Head of caudate nucleus (tissue), 42 donors: ENCODE results near the gene POLR2J3.
"Not testable (repeated sequence)": the region's sequence is repeated elsewhere in the genome, so short reads cannot be mapped to it uniquely, and the experiment has no call there.

ENCODE experiments used
- DNase-seq, 42 donors: peaks; one replicate each; pipeline versions ENCODE4 v3.0.0 to v3.0.0-alpha.2; 2020 to 2021; ENCODE audit warnings: mixed read lengths in 7 of 42
- intact Hi-C: fragments of 100-400 bp; cut with DNase I; formaldehyde crosslinking; loops from one replicate; pipeline ENCODE4 v1.15.0; 2022

POLR2J3 gene

DNA sequence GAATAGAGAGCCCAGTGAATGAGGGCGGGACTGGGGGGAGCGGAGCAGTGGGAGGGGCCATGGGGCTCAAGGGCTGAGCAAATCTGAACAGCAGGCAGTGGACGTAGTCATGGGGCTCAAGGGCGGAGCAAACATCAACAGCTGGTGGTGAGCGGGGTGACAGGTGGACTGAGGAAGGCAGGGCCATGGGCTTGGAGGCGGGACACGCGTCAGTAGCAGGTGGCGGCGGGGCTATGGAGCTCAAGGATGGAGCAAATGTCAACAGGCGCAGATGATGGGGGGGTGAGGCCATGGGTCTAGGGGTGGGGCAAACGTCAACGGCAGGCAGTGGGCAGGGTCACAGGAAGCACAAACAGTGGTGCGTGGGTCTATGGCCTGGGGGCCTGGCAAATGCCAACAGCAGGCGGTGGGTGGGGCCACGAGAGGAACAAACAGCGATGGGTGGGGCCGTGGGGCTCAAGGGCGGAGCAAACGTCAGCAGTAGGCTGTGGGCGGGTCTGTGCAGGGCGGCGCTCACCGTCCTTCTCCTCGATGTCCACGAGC lies 20.2 kb upstream of the POLR2J3 start:
- peak in 18 of 42 donors; percentile 8 to 53 (median 24) for DNase-seq
- intact Hi-C loops: not testable (repeated sequence)

DNA sequence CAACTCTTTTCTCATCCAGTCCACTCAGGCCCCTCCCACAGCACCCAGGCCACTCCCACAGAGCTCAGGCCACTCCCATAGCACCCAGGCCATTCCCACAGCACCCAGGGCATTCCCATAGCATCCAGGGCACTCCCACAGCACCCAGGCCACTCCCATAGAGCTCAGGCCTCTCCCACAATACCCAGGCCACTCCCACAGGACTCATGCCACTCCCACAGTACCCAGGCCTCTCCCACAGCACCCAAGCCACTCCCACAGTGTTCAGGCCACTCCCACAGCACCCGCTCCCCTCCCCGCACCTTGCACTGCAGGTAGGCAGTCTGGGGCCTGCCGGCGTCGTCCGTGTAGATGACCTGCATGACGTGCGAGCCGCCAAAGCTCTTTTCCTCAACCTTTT lies 17.5 kb upstream of the POLR2J3 start:
- intact Hi-C loops: not testable (repeated sequence)

DNA sequence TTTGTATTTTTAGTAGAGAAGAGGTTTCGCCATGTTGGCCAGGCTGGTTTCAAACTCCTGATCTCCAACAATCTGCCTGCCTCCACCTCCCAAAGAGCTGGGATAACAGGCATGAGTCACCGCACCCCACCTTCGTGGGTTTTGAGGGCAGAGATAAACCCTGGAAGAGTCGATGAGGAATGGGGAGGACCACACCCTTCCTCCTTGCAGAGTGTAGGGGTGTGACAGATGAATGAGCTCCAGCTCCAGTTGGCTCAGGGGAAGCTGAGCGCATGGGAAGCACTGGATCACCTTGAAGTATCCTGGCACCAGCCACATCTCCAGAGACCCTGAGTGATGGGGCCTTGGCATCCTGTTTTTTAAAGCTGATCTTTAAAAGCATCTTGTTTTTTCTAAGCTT lies 11.1 kb upstream of the POLR2J3 start:
- intact Hi-C loops, DNase-seq: not testable (repeated sequence)

More for the DNA sequence above, 17.5 kb upstream of the POLR2J3 start:
- DNase-seq: not testable (repeated sequence)

DNA sequence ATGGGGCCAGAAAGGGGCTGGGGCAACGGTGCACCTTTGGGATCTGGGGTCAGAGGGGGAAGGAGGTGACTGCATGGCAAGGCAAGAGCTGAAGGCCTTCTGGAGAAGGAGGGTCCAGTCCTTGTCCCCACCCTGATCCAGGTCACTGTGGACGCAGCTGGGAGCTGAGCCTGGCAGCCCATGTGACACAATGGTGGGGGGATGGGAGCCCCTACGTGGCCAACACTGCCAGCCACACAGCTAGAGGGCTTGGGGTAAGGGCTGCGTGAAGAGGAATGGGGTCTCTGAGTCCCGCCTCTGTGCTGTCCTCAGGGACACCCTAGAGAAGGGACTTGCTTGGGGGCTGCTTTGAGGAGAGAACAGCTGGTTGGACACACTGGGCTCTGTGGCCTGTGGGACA lies 9.3 kb upstream of the POLR2J3 start:
- intact Hi-C loops: not testable (repeated sequence)

DNA sequence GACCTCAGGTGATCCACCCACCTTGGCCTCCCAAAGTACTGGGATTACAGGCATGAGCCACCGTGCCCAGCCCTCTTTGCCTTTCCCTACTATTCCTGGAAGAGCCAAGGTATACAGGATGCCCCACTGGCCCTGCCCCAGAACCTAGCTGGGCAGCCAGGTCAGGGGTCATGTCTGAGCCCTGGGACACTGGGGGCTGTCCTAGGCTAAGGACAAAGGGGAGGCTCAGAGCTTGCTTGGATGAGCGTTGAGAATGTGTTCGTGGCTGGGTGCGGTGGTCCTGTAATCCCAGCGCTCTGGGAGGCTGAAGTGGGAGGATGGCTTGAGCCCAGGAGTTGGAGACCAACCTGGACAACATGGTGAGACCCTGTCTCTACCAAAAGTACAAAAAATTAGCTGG lies 6.1 kb upstream of the POLR2J3 start:
- DNase-seq: peak in 1 of 42 donors; percentile 1

More for the DNA sequence above, 9.3 kb upstream of the POLR2J3 start:
- not testable (repeated sequence) for DNase-seq

DNA sequence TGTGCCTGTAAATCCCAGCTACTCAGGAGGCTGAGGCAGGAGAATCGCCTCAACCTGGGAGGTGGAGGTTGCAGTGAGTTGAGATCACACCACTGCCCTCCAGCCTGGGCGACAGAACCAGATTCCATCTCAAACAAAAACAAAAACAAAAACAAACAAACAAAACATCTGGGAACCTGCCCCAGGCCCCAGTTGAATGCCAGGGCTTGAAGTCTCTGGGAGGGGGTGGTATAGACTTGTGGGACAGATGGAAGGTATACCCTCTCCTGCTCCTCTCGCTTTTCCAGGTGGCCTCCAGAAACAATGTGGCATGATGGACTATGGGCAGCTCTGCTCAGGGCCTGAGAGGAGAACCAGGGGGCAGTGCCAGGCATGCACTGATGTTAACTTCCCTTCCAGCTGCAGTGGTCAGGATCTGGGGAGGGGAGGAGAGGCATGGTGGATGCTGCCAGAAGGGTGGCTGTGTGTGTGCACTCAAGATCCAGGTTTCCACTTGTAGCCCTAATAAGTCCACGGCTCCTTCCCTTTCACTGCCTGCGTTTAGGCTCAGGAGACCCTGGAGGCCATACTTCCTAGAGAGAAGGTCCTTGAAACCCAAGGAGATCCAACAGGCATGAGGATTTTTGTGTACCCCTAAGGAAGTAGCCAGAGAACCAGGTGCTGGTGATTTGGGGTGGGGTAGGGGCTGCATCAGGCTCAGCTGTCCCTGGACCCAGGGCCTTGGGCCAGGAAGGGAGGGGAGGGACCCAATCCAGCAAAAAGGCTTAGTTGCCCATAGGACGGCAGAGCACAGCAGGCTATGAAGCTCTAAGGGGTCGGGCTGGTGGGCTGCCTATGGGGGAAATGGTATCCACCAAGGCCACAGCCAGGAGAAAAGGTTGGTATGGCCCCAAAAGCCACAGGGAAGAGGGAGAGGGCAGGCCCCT lies 5.2 kb upstream of the POLR2J3 start:
- DNase-seq: peak in 1 of 42 donors; percentile 24

More for the DNA sequence above, 6.1 kb upstream of the POLR2J3 start:
- intact Hi-C loops: not testable (repeated sequence)

DNA sequence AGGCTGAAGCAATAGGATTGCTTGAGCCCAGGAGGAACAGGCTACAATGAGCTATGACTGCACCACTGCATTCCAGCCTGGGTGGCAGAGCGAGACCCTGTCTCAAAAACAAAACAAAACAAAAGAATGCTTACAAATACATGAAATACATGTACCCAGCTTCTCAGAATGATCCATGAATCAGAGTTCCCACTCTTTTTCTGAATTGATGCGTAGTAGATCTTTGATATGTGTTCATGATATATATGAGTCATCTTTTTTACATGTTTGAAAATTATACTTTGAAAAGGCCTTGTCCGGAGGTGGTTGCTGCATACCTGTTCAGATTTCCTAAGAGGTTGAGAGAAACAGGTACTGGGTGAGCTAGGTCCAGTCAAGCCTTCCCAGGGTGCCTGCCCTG lies 4.0 kb upstream of the POLR2J3 start:
- intact Hi-C loops, DNase-seq: not testable (repeated sequence)

More for the DNA sequence above, 5.2 kb upstream of the POLR2J3 start:
- intact Hi-C loops: not testable (repeated sequence)

DNA sequence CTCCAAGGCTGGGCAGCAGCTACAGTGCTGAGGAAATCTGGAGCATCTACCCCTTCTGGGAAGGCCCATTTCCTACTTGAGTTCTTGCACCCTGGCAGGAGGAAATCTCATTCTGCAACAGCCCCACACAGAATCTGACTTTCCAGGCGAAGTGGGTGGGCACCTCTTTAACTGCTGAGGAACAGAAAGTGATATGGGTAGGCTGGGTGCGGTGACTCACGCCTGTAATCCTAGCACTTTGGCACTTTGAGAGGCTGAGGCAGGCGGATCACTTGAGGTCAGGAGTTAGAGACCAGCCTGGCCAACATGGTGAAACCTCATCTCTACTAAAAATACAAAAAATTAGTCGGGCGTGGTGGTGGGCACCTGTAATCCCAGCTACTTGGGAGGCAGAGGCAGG lies 2.2 kb upstream of the POLR2J3 start:
- intact Hi-C loops, DNase-seq: not testable (repeated sequence)

DNA sequence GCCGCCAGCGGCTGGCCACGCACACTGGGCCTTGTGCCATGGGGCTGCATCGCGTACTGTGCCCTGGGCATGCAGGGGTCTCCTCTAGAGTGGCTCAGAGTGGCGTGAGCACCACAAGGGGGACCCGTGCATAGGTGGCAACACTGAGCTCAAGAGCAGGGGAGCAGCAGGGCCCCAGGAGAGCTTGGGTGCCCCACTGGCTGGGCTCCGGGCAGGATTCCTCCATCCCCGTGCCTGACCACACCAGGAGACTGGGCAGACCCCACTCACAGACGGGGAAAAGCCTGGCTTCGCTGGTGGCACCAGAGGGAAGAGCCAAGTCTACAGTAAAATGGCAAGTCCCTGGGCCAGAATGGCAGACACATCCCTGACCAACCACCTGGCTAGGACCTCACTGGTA lies 3.8 kb downstream of the POLR2J3 start:
- DNase-seq: peak in 12 of 42 donors; percentile 0 to 41 (median 14)
- intact Hi-C loops: not testable (repeated sequence)

DNA sequence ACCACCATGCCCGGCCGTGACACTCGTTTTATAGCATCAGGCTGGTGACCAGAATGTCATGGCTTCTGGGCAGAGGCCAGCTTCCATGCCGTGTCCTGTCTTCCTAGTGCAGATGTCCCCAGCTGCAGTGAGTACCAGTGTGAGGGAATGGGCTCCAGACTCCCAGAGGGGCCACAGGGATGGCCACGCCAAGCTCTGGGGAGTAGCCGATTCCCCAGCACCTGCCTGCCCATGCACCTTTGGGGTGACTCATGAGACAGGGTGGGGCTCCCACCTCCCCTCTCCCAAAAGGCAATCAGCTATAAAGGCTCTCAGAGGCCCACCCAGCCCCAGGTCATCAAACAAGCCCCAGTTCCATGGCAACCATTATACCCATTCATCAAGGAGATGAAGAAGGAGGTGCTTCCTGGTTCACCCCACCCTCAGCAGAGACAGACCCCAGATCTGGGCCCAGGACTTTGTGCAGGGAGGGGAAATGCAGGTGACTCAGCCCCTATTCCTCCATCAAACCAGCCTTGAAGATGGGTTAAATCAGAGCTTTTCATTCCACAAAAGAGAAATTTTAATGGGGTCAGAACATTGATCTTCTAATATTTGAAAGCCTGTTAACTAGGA lies 21.5 kb downstream of the POLR2J3 start, which contains the start of gene SPDYE2:
Gene SPDYE2, plus strand, starts transcription at position 419 of the 615 bp plus-strand sequence. CDS start 2,030 bp downstream, outside the sequence.
- DNase-seq, intact Hi-C loops: not testable (repeated sequence)

DNA sequence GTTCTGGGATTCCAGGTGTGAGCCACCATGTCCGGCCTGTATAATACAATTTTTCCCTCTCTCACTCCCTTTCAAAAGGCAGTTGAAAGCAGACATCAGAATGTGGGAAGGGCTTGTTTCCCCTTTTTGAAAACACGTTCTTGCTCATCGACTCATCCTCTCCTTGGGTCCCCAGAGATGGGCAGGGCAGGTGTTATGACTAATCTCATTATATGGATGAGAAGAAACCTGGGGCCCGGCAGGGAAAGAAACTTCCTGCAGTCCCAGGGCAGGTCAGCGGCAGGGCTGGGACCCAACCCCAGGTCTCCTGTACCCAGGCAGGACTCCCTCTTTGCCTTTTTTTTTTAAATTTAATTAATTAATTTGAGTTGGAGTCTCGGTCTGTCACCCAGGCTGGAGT lies 26.0 kb downstream of the POLR2J3 start:
- intact Hi-C loops: not testable (repeated sequence)

DNA sequence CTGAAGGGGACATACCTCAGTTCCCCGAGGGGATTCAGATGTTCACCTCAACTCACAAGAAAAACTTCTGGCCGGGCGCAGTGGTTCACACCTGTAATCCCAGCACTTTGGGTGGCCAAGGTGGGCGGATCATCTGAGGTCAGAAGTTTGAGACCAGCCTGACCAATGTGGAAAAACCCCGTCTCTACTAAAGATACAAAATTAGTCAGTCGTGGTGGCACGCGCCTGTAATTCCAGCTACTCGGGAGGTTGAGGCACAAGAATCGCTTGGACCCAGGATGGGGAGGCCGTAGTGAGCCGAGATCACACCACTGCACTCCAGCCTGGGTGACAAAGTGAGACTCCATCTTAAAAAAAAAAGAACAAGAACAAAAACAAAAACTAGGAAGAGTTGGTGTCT lies 27.1 kb downstream of the POLR2J3 start:
- intact Hi-C loops: not testable (repeated sequence)
- DNase-seq: peak in 1 of 42 donors; percentile 1

More for the DNA sequence above, 26.0 kb downstream of the POLR2J3 start:
- peak in 1 of 42 donors; percentile 1 for DNase-seq

DNA sequence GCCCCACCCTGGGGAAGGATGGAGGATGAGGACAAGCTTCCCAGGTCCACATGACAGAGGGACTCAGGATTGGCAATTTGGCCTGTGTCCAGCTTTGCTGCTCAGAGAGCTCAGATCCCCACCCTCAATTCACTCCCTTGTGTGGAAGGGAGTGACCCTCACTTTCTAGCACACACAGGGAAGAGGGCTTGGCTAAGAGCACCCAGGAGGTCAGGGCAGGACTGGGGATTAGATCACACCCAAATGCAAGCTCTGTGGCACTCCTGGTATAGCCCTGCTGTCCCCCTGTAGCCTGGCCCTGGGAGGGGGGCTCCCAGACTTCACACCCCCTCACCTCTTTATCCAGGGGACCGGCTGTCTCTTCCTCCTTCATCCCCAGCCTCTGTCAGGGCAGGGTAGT lies 28.0 kb downstream of the POLR2J3 start:
- DNase-seq, intact Hi-C loops: not testable (repeated sequence)

DNA sequence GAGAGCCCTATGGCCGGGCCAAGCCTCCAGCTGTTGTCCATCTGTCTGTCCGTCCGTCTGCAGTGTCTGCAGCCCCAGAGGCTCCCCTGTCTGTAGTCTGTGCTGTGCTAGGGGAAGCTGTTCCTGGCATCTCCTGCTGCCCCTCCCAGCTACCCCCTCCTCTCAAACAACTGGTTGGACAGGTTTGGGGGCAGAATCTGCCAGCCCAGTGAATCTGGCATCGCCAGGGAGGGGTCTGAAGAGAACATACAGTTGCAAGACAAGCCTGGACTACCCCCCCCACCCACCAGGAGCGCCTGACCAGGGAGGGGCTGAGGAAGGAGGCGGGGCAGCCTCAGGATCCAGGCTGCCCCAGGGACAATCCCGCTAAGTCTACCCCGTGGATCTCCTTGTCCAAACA lies 28.8 kb downstream of the POLR2J3 start, which contains the start of gene UPK3BL2:
Gene UPK3BL2, minus strand, starts transcription at position 101 of the 400 bp plus-strand sequence. Its CDS starts 60 bp downstream, at position 41.
- intact Hi-C loops, DNase-seq: not testable (repeated sequence)

DNA sequence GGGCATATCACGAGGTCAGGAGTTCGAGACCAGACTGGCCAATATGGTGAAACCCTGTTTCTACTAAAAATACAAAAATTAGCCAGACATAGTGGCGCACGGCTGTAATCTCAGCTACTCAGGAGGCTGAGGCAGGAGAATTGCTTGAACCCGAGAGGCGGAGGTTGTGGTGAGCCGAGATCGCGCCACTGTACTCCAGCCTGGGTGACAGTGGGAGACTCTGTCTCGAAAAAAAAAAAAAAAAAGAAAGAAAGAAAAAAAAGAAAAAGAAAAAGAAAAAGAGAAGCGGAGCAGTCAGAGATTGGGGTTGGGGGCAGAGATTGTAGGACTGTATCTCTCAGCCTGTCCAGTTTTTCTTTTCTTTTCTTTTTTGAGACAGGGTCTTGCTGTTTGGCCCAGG lies 29.6 kb downstream of the POLR2J3 start:
- peak in 12 of 42 donors; percentile 2 to 35 (median 14) for DNase-seq

DNA sequence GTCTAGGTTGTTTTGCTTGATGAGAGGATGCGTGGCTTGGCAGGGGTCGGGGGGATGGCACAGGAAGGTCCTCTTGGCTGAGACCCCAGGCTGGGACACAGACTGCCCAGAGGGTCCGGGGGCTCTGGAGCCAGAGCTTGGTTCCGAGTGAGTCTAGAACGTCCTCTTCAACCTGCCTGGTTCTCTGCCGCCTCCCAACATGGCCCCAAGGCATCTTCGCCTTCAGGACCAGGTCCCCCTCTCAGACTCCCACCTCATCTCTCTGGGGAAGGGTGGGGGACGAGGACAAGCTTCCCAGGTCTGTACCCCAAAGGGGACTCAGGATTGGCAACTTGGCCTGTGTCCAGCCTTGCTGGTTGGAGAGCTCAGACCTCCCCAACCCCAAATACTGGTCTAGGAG lies 30.3 kb downstream of the POLR2J3 start:
- intact Hi-C loops, DNase-seq: not testable (repeated sequence)

More for the DNA sequence above, 29.6 kb downstream of the POLR2J3 start:
- intact Hi-C loops: not testable (repeated sequence)

DNA sequence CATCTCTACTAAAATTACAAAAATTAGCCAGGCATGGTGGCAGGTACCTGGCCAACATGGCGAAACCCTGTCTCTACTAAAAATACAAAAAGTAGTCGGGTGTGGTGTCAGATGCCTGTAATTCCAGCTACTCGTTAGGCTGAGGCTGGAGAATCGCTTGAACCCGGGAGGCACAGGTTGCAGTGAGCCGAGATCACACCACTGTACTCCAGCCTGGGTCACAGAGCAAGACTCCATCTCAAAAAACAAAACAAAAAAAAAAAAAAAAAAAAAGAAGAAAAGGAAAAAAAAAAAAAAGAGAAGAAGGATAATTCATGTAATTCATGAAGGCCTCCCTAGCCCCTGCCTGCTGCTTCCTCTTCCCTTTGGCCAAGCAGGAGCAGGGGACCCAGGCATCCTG lies 31.8 kb downstream of the POLR2J3 start:
- intact Hi-C loops: not testable (repeated sequence)
- DNase-seq: peak in 3 of 42 donors; percentile 5 to 20 (median 12)

DNA sequence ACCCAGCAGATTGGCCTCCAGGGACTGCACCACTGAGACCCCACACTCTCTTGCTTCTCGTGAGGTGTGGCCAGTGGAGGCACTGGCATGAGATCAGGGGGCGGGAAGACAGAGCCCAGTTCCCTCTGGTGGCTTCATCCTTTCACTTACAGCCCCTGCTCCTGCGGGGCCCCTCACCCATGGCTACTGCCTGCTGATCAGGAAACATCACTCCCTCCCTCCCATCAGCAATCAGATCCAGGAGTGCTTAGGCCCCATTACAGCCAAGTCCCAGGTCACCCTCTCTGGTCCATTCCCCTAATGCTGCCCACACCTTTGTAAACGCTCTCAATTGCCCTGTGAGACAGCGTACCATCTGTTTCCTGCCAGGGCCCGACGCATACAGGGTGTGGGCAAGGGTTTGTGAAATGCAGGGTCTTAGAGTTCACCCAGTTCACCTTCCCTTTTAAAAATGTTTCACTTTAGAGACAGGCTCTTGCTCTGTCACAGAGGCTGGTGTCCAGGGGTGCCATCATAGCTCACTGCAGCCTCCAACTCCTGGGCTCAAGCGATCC lies 37.2 kb downstream of the POLR2J3 start:
- not testable (repeated sequence) for DNase-seq

DNA sequence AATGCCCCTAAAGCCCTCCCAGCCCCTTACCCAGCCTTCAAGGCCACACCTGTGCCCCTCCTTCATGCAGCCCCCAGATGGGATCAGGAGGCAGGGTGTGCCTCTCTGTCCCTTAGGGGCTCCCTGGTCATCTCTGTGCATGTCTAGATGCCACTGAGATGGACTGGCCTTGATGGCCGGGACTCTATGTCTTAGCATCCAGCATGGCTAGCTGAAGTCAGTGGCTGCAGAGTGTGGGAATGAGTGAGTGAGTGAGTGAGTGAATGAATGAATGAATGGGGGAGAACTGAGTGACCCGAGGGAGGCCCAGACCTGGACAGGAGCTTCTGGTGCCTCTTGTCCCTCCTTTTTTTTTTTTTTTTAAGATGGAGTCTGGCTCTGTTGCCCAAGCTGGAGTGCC lies 40.3 kb downstream of the POLR2J3 start:
- intact Hi-C loops, DNase-seq: not testable (repeated sequence)

More for the DNA sequence above, 37.2 kb downstream of the POLR2J3 start:
- intact Hi-C loops: not testable (repeated sequence)
